GM19043 (cell line): Measurements from ENCODE around the gene CLCNKB.
"Not testable (repeated sequence)": the region's sequence is repeated elsewhere in the genome, so short reads cannot be mapped to it uniquely, and the experiment has no call there.

Experiments used
- ATAC-seq: cut with Tn5 transposase; IDR thresholded peaks from one replicate; pipeline ENCODE4 v1.9.1; 2021; ENCODE audit warnings: low read depth; ENCODE audit not compliant: unreplicated experiment

Gene CLCNKB

DNA sequence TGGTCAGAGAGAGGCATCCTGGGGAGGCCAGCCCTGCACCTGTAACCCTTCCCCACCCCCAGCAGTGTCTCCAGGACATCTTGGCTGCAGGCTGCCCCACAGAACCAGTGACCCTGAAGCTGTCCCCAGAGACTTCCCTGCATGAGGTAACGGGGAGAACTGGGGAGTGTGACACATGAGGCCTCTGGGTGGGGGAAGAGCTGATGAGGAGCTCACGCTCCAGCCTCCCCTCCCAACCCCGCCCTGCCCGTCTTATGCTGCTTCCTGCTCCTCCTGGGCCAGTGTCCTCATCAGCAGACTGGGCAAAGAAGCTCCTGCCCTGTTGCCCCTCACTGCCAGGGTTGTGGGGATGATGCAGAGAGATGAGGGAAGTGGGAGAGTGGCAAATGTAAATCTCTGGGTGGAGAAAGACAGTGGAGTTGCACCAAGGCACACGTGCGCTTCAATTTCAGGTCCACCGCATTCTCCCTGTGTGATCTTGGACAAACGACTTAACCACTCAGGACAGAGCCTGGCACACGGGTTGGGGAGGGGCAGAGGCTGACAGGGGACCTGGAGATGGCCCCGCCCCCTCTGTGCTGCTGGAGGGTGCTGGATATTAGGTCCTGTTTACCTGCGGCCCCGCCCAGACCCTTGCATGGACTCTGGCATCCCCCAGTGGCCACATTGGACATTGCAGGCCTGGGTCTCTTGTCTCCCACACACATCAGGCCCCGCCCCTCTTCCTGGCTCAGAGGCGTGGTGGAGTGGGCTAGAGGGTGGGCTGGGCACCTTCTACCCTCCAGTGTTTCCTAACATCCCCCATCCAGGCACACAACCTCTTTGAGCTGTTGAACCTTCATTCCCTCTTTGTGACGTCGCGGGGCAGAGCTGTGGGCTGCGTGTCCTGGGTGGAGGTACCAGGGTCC, 12.3 kb downstream of the CLCNKB start:
- ATAC-seq, result peak; percentile 71

DNA sequence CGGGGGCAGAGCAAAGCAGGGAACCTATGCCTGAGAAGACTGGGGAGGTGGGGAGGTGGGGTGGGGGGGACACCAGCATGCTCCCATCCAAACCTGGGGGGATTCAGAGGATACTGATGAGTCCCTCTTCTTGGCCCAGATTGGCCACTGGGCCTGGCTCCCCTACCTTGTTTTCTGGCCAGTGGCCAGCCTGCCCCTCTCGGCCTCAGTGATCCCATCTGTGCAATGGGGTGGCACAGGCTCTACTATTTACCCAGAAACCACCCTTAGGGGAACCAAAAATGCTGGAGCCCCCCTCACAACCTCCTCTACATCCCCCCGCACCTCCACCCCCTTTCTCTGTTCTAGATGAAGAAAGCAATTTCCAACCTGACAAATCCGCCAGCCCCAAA, 12.9 kb downstream of the CLCNKB start:
- not testable (repeated sequence) for ATAC-seq

DNA sequence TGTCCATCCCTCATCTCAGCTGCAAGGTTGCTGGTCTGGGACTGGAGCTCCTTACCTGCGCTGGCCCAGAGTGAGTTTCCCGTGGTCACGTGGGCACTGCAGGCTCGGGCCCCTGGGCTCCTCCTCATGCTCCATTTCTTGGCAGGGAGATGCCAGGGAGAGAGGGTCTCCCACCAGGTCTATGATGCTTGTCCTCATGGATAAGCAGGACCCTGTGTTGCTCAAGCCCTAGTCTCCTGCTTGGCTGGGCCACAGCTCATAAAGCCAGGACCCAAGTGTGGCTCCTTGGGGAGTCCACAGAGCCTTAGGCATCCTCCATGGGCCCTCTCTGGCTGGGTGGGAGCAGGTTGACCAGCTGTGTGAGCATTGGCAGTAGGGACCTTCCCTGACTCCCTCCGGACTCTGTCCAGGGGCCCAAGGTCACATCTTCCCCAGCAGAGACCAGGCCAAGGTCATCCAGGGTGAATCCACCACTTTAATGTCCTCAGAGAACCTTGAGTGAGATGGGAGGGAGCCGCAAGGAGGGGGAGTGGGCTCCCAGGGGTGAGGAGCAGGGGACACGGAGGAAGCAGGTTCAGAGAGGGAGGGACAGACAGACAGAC, 13.8 kb downstream of the CLCNKB start:
- ATAC-seq, result not testable (repeated sequence)

DNA sequence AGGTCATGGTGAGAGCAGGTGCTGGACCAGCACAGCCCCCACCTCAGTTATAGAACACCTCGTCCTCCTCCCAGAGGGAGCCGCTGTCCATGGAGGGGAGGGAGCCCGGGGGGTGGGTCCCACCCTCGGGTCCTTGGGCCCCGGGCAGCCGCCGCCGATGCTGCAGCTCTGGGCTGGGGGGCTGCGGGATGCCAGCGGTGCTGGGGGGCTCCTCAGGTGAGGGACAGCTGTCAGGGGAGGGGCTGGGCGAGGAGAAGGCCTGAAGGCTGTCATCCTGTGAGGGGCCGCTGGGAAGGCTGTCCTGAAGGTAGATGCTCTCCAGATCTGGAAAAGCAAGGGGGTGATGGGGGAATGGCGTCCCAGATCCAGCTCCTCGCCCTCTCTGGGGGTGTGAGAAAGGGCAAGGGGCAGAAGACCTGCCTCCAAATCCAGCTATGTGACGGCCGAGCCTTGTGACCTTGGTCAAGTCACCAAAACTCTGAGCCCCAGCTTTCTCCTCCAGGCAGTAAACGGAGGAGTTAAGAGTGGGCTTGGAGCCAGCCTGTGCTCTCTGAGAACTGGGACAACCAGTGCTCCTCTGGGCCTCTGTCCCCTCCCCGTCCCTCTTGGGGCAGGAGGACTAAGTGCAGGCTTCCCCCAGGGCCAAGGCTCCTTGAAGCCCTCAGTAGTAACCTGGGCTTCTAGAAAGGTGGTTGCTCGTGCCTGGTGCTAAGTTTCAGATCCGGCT, 15.0 kb downstream of the CLCNKB start:
- ATAC-seq, result not testable (repeated sequence)

DNA sequence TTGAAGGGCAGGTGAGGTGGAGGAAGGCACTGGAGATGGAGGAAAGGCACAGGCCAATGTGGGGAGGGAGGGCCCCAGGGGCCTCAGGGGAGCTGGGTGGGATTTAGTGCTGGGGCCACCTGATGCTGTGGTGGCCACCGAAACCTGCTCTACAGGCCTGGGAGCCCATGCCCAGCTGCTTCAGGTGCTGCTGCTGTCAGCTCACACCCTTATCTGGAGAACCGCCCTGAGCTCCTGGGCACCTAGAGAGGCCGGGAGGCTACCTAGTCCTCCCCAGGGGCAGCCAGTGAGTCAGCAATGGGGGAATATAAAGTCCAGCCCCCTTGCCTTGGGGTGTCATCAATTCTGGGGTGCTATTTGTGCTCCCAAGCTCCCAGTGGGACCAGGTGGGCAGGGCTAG, 17.7 kb downstream of the CLCNKB start:
- no peak for ATAC-seq

DNA sequence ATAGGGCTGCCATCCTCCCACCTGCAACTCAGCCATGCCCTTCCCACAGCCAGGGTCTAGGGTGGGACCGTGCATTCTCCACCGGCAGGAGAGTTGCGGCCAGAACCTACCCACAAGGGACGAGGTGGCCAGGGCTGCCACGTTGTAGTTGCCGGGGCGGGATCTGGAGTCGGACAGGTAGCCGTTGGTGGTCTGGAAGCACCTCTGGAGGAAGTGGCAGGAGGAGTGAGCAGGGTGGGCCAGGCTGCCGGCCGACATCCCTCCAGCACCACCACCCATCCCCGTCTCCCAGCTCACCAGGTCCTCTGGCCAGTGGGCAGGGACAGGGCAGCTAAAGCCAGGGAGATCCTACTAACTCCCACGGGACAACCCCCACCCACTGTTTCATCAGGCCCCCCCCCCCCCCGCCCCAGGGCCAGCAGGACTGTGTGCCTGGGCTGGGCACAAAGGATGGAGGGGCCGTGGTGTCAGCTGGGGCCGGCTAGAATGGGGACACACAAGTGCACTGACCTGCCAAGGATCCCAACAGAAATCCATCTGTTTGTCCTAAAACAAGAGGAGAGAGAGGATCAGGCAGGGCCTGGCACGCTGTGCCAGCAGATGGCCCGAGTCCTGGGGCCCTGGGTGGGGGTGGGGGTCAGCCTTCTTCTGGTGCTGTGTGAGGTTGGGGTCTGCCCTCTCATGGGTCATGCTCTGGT, 18.6 kb downstream of the CLCNKB start:
- ATAC-seq, result not testable (repeated sequence)

DNA sequence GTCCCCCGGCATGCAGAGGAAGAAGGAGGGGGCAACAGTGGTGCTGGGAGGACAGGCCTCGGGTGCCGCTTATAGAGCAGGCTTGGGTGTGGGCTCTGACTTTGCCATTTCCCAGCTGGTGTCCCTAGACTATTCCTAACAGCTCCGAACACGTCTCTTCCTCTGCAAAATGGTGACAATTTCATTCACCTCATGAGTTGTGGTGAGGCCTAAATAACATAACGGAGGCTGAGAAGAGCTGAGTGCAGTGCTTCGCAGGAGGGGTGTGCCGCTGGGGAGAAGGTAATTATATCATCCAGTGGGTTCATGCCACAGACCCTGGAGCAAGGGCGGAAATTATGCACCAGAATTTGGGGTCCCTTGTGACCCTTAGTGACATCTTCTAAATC, 19.1 kb downstream of the CLCNKB start:
- not testable (repeated sequence) for ATAC-seq

DNA sequence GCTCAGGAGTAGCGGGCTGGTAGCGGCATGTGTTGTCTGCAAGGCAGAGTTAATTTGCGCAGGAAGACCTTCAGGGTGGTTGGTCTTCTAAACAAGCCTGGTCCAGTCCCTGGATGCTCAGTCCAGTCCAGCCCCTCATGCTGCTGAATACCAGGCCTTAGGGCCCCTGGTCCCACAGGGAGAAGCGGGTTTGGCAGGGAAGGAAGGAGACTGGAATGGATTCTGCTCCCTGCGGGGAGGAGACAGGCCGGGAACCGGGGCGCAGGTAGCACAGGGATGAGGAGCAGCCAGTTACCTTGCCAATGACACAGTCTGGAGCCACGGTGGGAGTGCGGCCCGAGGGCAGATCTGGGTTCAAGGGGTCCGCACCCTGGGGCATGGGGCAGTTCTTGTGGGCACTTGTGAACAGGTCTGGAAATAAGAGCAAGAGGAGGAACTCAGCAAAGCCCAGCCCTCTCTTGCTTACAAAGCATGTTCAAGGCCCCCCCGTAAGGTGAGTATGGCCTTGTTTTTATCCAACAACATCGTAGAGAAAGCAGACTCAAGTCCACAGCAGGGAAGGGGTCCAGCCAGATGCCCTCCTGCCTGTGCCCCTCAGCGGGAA, 19.7 kb downstream of the CLCNKB start:
- no peak for ATAC-seq

DNA sequence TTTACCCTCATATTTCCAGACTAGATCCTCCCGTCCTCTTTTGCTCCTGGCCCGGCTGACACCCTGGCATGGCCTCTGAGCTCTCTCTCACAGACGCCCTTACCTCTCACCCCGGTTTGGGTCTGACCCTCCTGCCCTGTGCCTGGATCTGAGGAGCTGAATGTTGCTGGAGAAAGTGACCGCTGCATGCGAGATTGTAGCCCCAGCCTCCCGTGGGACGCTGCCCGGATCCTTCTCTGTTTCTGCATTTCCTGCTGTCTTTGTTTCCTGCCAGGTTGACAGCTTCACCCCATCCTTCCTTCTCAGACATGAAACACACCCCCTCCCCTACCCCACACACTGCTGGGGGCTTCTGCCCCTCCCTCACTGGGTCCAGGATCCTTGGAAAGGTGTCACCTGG, 20.3 kb downstream of the CLCNKB start:
- ATAC-seq, result no peak

DNA sequence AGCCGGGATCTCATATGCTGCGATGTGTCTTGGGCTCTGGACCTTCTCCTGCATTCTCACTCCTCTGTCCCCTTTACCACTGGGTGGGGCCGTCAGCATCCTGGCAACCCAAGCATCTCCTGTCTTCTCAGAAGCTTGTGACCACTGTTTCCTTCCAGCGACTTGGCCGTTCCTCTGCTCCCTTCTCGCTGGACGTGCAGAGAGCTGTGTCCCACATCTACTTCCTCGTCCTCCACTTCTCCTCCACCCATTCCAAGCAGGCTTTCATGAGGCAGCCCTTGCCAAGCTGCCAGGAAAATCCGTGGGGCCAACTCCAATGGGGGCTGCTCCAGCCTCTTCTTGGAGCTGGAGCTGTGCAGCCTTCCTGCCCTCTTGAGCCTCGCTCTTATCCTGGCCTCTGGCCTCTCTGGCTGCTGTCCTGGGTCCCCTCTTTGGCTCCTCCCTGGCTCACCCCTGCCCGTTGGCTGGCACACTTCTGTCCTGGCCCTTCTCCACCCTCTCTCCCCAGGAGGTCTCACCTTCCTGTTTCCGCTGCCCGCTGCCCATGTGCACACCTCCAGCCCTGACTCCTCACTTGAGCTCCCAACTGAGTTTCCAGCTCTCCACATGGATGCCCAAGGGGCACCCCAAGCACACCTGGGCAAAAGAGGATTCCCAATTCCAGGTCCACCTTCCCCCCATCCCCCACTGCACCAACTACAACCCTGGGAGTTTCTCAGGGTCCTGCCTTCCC, 21.1 kb downstream of the CLCNKB start:
- ATAC-seq, result no peak

DNA sequence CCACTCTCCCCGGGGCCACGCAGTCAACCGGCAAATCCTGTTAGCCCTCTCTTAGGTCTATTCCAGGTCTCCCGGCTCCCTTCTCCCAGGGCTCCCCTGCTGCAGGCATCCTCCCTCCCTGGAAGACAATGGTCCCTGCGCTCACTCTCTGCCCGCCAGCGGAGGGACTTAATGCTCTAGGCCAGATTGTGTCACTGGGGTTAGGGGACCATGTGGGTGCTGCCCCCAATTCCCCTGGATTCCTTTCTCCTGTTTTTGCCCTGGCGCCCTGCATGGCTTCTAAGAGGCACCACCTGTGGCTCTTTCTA, 21.6 kb downstream of the CLCNKB start:
- no peak for ATAC-seq

DNA sequence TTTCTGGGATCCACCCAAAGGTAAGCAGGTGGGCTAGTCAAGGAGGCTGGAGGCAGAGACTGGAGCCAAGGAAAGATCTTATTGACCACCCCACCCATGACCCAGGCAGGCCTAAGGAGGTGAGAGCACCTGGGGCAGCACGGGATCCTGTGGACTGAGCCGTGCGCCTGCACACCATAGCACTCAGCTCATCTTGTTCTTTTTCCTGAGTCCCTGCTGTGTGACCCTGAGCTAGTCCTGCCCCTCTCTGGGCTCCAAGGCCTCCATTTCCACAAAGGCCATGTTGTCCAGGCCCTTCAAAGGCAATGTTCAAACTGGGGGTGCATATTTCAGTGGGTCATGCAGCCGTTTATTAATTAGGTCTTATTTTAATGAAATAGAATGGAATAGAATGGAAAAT, 22.7 kb downstream of the CLCNKB start:
- ATAC-seq, result no peak

DNA sequence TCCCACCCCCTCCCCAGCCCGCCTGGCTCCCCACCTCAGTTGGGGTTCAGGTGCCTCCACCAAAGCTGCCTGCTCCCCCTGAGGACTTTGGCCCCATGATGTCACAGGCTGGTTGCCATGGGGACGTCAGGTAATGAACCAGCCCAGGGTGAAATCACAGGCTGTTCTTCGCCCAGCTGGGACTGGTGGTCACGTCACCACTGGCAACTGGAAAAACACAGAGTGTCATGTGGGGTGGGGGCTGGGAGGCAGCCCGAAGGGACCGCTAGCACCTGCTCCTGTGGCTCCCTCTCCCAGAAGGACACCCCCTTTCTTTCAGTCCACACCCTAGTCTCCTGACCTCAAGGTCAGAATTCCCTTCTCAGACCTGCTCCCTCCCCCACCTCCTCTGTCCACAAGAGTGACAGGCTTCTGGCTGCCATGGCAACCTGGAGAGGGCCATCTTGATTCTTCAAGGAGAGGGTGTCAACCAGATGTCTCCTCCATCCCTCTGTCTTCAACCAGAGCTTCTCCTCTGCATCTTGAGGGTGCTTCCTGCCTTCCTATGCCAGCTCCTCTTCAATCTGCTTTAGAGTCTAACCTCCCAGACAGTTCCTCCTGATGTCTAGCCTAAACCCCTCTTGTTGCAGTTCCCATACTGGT, 23.7 kb downstream of the CLCNKB start:
- no peak for ATAC-seq

DNA sequence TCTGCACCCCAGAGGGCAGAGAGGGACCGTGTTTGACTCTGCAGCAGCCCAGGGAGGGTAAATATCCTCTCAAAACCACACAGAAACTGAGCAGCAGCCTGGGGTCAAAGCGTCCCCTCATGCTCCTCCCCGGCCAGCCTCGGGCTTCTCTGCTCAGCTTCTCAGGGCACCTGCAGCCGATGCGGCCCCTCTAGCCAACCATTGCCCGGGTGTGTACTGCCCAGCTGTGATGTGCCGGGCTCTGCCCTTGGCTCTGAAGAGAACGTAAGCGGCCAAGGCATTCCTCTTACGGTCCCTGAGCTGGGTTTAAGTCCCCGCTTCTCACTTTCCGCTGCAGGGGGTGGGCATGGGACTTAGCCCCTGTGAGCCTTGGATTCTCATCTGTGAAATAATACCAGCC, 24.4 kb downstream of the CLCNKB start:
- no peak for ATAC-seq

DNA sequence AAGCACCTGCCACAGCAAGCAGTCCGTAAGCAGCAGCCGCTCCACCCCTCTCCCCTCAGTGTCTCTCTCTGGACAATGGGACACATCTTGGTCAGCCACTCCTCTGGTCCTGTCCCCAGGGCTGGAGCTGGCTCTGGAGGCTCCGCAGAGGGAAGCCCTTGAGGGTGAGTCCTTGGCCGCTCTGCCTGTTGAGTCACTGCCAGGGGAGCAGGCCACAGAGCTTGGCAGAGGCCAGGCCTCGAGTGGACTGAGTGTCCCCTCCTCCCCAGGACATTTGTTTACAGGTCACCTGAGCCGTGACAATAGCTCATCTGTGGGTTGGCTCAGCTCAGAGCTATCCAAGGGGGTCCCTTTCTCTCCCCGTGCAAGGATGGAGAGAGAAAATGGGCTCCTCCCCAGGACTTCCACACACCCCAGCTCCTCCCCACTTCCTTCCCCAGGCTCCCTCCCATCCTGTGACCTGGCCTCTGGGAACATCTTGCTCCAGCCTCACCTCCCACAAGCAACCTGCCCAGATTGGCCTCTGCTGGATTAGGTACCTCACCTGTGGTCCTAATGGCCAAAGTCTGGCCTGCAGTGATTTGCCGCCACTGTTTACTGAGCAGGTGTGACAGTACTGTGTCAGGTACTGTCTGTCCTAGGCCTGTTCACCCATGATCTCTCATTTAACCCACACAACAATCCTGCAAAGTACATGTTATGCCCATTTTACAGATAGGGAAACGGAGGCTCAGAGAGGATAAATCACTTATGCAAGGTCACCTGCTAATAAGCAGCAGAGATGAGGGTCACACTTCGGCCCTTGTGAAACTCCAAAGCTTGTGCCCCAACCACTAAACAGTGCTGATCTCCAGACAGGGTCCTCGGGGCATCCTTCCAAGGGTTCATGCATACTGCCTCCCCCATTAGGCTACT, 25.0 kb downstream of the CLCNKB start:
- ATAC-seq, result no peak

DNA sequence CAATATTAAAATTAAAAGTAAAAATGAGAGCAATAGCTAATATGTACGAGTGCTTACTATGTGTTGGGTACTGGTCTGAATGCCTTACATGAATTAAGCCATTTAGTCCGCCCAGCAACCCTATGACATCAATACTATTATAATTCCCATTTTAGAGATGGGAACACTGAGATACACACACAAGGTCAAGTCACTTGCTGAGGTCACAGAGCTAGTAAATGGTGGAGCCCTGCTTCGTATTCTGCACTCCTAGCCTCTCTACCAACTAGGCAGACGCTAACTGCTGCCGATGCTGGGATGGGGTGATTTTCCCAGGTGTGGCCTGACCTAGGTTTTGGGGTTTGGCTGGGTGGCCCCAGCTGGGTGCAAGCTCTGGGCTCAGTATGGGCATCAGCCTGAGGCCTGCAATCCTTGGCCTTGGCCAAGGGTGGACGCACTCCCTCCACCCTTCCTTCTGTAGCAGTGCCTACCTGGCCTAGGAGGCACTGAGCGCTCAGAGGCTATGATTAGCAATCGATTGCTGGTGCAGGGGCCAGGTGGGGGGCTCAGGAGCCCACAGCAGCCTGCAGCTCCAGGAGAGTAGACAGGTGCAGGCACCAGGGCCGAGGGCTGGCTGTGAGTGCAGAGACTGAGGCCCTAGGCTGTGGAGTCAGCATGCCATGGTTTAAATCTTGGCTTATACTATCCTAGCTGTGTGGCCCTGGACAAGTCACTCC, 27.2 kb downstream of the CLCNKB start:
- no peak for ATAC-seq

DNA sequence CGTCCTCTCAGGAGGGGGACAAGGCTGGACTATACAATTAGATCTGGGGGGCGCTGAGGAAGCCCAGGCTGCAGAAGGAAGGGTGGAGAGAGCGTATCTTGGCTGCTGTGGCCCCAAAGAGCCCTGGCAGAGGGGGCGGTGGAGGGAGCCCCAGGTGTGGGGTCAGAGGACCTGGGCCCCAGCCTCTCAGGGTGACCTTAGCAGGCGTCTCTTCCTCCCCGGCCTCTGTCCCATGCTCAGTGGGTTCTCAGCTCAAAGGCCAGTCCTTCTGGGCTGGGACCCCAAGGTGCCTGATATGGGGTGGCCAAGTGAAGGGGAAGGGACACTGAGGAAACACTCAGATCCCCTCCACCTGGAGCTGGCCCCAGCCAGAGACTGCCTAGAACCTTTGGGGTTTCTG, 28.0 kb downstream of the CLCNKB start:
- ATAC-seq, result no peak

DNA sequence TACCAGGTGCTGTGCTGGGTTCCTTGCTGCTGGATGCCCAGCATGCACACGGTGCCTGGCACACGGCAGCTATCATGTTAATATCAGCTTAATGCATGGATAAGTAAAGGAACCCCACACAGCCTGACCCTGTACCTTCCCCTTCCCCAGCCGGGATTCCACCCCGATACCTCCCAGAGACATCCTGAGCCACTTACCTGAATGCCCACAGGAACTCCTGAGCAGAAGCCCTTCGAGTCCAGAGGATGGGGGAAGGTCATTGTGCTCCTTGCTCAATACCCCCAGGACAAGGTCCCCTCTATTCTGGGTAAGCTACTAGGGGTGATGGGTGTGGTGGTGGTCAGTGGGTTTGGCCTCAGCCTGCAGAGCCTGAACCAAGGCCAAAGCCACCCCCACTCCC, 28.5 kb downstream of the CLCNKB start:
- ATAC-seq, result no peak
